NCI-H187 (cell line): ENCODE data around the gene CFAP69.
"Not testable (repeated sequence)": the region's sequence is repeated elsewhere in the genome, so short reads cannot be mapped to it uniquely, and the experiment has no call there.

ENCODE experiments used
- DNase-seq, 2 experiments: peaks; one replicate each; lab custom pipeline; 2025; lab: John Stamatoyannopoulos, UW

Gene CFAP69

GRCh38 chr7:90345016-90345415, 100.0 kb downstream of the CFAP69 start:
- DNase-seq, result no peak

DNA sequence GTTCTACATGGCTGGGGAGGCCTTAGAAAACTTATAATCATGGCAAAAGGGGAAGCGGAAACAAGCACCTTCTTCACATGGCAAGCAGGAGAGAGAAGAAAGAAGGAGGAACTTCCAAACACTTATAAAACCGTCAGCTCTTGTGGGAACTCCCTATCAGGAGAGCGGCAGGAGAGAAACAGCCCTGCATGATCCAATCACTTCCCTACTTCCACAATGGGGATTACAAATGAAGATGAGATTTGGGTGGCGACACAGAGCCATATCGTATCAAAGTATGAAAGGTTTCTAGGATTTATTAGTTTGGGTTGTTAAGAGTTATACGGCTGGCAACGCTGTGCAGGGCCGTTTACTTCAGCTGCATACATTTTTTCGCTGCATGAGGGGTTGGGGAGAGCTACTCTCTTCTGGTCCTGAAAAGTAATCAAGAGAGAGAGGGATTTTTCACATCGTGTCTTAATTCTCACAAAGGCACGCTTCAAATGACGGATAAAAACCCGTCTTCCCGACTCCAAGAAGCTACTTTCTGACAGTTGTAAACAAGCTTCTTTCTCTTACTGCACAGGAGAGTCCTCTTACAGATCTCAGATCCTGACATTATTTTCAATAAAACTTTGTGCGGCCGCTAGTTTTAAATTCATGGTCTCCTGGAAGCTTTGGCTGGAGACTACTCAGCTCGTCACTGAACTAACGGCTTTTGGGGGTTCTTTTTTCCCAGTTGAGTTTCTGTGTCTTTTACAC, 100.8 kb downstream of the CFAP69 start:
- DNase-seq, result peak in 1 of 2 experiments; percentile 82

DNA sequence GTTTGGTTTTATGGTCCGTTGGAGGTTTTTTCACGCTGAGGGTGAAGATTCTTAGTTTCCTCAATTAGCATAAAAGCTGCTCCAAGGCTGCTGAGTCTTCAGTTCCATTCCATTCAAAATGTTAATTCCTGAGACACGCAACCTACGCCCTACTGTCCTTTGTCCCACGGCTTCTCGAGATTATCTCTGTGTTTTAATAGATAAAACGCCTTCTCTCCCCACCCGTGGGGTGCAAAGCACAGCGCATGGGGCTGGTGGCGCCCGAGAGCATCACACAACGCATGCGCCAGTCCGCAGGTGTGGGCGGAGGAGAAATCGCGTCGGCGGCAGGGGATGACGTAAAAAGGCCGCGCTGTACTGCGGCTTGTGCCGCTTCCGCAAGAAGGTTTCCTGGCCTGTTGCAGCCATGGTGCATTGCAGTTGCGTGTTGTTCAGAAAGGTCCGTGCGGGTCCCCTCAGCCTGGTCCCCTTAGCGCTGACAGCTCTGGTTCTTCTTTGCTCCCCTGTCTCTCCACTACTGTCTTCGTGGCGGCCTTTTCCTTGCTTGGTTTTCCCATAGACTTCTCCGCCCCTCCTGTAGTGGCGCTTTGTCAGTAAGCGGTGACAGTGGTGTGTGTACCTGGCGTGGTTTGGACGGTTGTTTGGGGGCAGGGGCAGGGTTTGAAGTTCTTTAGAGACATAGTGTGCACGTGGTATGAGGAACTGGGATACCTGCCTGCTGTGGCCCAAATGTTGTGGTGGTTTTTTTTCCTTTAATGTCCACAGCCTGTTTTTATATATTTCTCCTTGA, 101.6 kb downstream of the CFAP69 start, which contains the start of gene GTPBP10:
Gene GTPBP10, plus strand, starts transcription at position 381 of the 790 bp plus-strand sequence. Its CDS starts 26 bp downstream, at position 407.
- peak; percentile 86 to 94 for DNase-seq

- no peak for DNase-seq
Measured at GRCh38 chr7:90347759-90348158, 102.8 kb downstream of the CFAP69 start.

- no peak for DNase-seq
Measured at GRCh38 chr7:90349305-90349704, 104.3 kb downstream of the CFAP69 start.

DNA sequence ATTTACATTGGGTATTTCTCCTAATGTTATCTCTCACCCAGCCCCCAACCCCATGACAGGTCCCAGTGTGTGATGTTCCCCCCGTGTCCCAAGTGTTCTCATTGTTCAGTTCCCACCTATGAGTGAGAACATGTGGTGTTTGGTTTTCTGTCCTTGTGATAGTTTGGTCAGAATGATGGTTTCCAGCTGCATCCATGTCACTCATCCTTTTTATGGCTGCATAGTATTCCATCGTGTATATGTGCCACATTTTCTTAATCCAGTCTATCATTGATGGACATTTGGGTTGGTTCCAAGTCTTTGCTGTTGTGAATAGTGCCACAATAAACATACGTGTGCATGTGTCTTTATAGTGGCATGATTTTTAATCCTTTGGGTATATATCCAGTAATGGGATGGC, 105.1 kb downstream of the CFAP69 start:
- DNase-seq, result not testable (repeated sequence)

- no peak for DNase-seq
Measured at GRCh38 chr7:90351987-90352386, 107.0 kb downstream of the CFAP69 start.
